KMS-11 (cell line): ENCODE measurements around the gene TYMP.
A peak's percentile ranks its signal among the peaks of the same experiment; 100 is the strongest.

ENCODE experiments used
- H2AFZ ChIP-seq: fragments of 200-600 bp; sonication (generic); 2 replicates; pipeline ENCODE4 v1.6.1; 2016; ENCODE audit warnings: antibody characterized with exemption, mixed run types, low read depth
- H3K27ac ChIP-seq: fragments of 200-600 bp; sonication (generic); 2 replicates; pipeline ENCODE4 v1.6.1; 2016; ENCODE audit warnings: mild to moderate bottlenecking, mixed run types
- H3K27me3 ChIP-seq: fragments of 200-600 bp; sonication (generic); 2 replicates; pipeline ENCODE4 v1.6.1; 2017; ENCODE audit warnings: mild to moderate bottlenecking, low read depth, mixed run types, moderate library complexity; ENCODE audit not compliant: insufficient read depth
- H3K36me3 ChIP-seq: fragments of 200-600 bp; sonication (generic); 2 replicates; pipeline ENCODE4 v1.6.1; 2017; ENCODE audit warnings: mild to moderate bottlenecking, mixed run types; ENCODE audit not compliant: insufficient read depth
- H3K4me1 ChIP-seq: fragments of 200-600 bp; sonication (generic); 2 replicates; pipeline ENCODE4 v1.6.1; 2016; ENCODE audit warnings: mild to moderate bottlenecking, low read depth, mixed run types; ENCODE audit not compliant: poor library complexity, severe bottlenecking
- H3K4me2 ChIP-seq: fragments of 200-600 bp; sonication (generic); 2 replicates; pipeline ENCODE4 v1.7.0; 2016; ENCODE audit warnings: mild to moderate bottlenecking, mixed run types
- H3K4me3 ChIP-seq: fragments of 200-600 bp; sonication (generic); IDR thresholded peaks from 2 replicates; pipeline ENCODE4 v1.6.1; 2017; ENCODE audit warnings: low read depth, low read length, mixed read lengths; ENCODE audit not compliant: insufficient read depth
- H3K79me2 ChIP-seq: fragments of 200-600 bp; sonication (generic); 2 replicates; pipeline ENCODE4 v1.6.1; 2016; ENCODE audit warnings: low read depth, mixed run types; ENCODE audit not compliant: insufficient read depth
- H3K9ac ChIP-seq: fragments of 200-600 bp; sonication (generic); 2 replicates; pipeline ENCODE4 v1.6.1; 2016; ENCODE audit warnings: mild to moderate bottlenecking, mixed run types
- H4K20me1 ChIP-seq: fragments of 200-600 bp; sonication (generic); 2 replicates; pipeline ENCODE4 v1.6.1; 2016; ENCODE audit warnings: mild to moderate bottlenecking, mixed run types; ENCODE audit not compliant: insufficient read depth
- TF ChIP-seq, protein P1 (sequence below): fragments of 200-600 bp; sonication (generic); conservative IDR thresholded peaks from 2 replicates; pipeline ENCODE4 v1.6.1; 2017; ENCODE audit warnings: low read depth, mild to moderate bottlenecking, antibody characterized with exemption, low read length, moderate library complexity, mixed read lengths

TYMP gene

DNA sequence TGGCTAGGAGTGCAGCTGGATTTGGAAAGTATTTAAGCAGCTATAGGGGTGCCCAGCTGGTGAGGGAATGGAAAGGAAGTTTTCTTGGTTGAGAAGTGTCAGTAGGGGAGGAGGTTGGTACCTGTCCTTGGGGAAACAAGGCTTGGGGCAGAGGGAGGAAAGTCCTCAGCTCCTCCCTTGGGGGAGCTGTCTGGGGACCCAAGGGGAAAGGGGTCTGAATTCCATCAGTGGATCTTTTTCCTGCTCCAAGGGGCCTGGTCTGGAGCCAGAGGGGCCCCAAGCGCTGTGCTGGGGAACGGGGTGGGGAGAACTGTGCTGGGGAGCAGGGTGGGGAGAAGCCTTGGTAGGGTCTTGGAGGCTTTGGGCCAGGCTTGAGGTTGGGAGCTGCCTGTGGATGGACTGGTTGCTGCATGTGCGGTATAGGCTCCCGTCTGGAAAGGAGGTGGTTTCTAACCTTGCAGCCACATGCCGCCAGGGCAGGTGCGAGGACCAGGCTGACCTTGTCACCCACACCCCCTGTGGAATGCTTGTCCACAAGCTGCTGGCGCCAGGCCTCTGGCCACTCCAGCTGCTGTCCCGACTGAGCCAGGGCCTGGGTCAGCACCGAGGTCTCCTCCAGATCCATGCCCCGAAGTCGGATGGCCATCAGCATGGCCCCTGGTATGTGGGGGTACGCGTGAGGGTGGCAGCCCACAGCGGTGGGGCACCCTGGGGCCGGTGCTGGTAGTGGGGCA is 963 bp downstream of the TYMP start:
- TF ChIP-seq, protein P1, sequence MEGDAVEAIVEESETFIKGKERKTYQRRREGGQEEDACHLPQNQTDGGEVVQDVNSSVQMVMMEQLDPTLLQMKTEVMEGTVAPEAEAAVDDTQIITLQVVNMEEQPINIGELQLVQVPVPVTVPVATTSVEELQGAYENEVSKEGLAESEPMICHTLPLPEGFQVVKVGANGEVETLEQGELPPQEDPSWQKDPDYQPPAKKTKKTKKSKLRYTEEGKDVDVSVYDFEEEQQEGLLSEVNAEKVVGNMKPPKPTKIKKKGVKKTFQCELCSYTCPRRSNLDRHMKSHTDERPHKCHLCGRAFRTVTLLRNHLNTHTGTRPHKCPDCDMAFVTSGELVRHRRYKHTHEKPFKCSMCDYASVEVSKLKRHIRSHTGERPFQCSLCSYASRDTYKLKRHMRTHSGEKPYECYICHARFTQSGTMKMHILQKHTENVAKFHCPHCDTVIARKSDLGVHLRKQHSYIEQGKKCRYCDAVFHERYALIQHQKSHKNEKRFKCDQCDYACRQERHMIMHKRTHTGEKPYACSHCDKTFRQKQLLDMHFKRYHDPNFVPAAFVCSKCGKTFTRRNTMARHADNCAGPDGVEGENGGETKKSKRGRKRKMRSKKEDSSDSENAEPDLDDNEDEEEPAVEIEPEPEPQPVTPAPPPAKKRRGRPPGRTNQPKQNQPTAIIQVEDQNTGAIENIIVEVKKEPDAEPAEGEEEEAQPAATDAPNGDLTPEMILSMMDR: no peak
- H3K4me2 ChIP-seq: no peak overlapping the region
- peaks cover under 1% of the 10 kb centered on the region; the same call in 1 of the 2 replicates for H3K79me2 ChIP-seq
- no peaks in the 10 kb centered on the region for H3K36me3 ChIP-seq
- H4K20me1 ChIP-seq: no peaks in the 10 kb centered on the region
- H2AFZ ChIP-seq: no peak overlapping the region
- no peaks in the 10 kb centered on the region for H3K27me3 ChIP-seq
- no peak overlapping the region for H3K27ac ChIP-seq
- peaks cover 7% of the 10 kb centered on the region for H3K4me1 ChIP-seq
- H3K9ac ChIP-seq: no peak overlapping the region
- no peak overlapping the region for H3K4me3 ChIP-seq

DNA sequence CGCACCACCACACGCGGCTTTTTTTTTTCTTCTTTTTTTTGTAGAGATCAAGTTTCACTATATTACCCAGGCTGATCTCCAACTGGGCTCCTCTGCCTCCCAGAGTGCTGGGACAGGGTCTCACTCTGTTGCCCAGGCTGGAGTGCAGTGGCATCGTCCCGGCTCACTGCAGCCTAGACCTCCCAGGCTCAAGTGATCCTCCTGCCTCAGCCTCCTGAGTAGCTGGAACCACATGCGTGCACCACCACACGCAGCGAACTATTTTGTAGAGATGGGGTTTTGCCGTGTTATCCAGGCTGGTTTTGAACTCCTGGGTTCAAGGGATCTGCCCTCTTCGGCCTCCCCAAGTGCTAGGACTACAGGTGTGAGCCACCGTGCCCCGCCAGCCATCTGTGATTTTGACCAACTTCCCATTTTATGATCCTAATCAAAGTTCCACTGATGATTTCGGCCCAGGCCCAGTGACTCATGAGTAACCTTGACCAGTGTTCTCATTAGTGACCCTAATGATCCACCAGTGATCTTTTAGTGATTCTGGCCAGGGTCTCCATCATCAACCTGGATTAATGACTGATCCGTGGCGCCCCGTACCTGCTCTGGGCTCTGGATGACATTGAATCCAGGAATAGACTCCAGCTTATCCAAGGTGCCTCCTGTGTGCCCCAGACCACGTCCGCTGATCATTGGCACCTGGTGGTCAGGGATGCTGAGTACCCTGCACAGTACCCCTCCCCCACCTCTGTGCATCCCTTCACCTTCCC is 1.7 kb downstream of the TYMP start:
- H3K4me1 ChIP-seq: peaks cover 4% of the 10 kb centered on the region
- H2AFZ ChIP-seq: no peak overlapping the region
- TF ChIP-seq, protein P1: no peak
- H3K27me3 ChIP-seq: no peaks in the 10 kb centered on the region
- H3K36me3 ChIP-seq: no peaks in the 10 kb centered on the region
- no peak overlapping the region for H3K9ac ChIP-seq
- no peak overlapping the region for H3K4me2 ChIP-seq
- no peaks in the 10 kb centered on the region for H4K20me1 ChIP-seq
- no peak overlapping the region for H3K4me3 ChIP-seq
- H3K79me2 ChIP-seq: peaks cover 8% of the 10 kb centered on the region; the same call in 1 of the 2 replicates
- no peak overlapping the region for H3K27ac ChIP-seq

DNA sequence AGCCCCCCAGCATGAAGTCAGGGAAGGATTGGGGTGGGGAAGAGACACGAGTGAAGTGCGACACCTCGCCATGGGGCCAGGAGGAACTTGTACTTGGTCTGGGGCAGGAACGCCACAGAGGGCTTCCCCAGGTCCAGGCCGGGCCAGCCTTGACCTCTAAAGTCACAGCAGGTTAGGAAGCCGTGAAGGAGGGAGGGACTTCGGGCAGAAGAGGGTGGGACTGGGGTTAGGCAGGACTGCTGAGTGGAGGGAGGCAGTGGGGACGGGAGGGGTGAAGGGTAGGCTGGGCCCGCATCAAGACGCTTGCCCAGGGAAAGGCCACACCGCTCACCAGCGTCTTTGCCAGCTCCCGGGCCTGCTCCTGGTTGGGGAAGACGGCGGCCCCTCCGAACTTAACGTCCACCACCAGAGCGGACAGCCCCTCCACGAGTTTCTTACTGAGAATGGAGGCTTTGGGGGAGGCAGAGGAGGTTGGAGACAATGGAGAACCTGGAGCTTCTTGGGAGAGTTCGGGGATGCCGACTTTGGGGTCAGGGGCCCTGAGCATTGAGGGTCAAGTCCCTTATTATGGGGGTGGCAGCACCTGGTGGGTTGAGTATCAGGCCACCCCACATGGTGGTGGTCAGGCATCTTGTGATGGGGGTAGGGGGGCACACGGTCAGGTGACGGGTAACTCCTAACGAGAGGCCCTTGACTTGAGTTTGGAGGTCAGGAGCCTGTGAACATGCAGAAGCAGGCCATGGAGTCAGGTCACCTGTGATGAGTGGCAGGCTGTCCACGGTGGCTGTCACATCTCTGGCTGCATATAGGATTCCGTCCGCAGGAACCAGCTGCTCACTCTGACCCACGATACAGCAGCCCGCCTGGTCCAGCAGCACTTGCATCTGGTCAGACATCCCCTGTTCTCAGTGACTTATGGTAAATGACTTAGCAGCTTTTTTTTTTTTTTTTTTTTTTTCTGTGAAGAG is 2.7 kb downstream of the TYMP start:
- Histone ChIP-seq H3K27me3 (no peaks in the 10 kb centered on the region), H3K4me3 (peak overlapping the region; percentile 31), H3K4me2 (peak overlapping the region; percentile 84), H3K9ac (peak overlapping the region; percentile 79), H3K36me3 (no peaks in the 10 kb centered on the region), H2AFZ (peak overlapping the region; percentile 22; the same call in 1 of the 2 replicates), H3K4me1 (peaks cover 4% of the 10 kb centered on the region), H4K20me1 (no peaks in the 10 kb centered on the region), H3K27ac (peak overlapping the region; percentile 83), H3K79me2 (peaks cover 8% of the 10 kb centered on the region; the same call in 1 of the 2 replicates)
- TF ChIP-seq, protein P1: no peak
